GM12875 (cell line): Measurements from ENCODE around the gene BST1.

ENCODE experiments used
- H3K4me3 ChIP-seq: one replicate; pipeline ENCODE4 v1.5.1; 2011; ENCODE audit warnings: low read depth, low read length, control low read depth
- CTCF ChIP-seq: IDR thresholded peaks from 2 replicates; pipeline ENCODE4 v1.5.1; 2011; ENCODE audit warnings: low read depth, mild to moderate bottlenecking, control low read depth, inconsistent platforms, low read length, moderate library complexity, borderline replicate concordance; ENCODE audit not compliant: insufficient read depth

BST1 gene

GRCh38 chr4:15683143-15683495 lies 19.7 kb upstream of the BST1 start:
- TF ChIP-seq CTCF, result no peak
- no peak overlapping the region for H3K4me3 ChIP-seq

GRCh38 chr4:15684498-15684897 lies 18.4 kb upstream of the BST1 start:
- no peak overlapping the region for H3K4me3 ChIP-seq

GRCh38 chr4:15688051-15688450 lies 14.8 kb upstream of the BST1 start:
- TF ChIP-seq CTCF, result no peak

More at GRCh38 chr4:15684498-15684897, 18.4 kb upstream of the BST1 start:
- TF ChIP-seq CTCF, result no peak

GRCh38 chr4:15689540-15689939 lies 13.3 kb upstream of the BST1 start:
- no peak for TF ChIP-seq CTCF
- H3K4me3 ChIP-seq, result no peak overlapping the region

More at GRCh38 chr4:15688051-15688450, 14.8 kb upstream of the BST1 start:
- H3K4me3 ChIP-seq, result no peak overlapping the region

GRCh38 chr4:15690020-15690809 lies 12.7 kb upstream of the BST1 start:
- no peak for TF ChIP-seq CTCF
- no peak overlapping the region for H3K4me3 ChIP-seq

GRCh38 chr4:15691346-15692135 lies 11.3 kb upstream of the BST1 start:
- TF ChIP-seq CTCF, result no peak
- H3K4me3 ChIP-seq, result no peak overlapping the region
